Mammary epithelial cell (primary cell): ENCODE results near the gene ETV7.

Source experiments
- EZH2 ChIP-seq: IDR thresholded peaks from 2 replicates; pipeline ENCODE4 v1.6.1; 2012; ENCODE audit warnings: low read length, inconsistent platforms, borderline replicate concordance
- TF ChIP-seq, protein P1 (sequence below), 2 donors: IDR thresholded peaks in 1 of 2; conservative IDR thresholded peaks in 1 of 2; 2 replicates each; pipeline ENCODE4 v1.5.1; 2011 to 2012; ENCODE audit warnings: inconsistent platforms in 2 of 2, low read length in 2 of 2, mild to moderate bottlenecking in 2 of 2, control low read depth in 1 of 2, low read depth in 1 of 2; ENCODE audit not compliant: insufficient read depth in 1 of 2; ENCODE audit errors: extremely low read depth in 1 of 2

DNA sequence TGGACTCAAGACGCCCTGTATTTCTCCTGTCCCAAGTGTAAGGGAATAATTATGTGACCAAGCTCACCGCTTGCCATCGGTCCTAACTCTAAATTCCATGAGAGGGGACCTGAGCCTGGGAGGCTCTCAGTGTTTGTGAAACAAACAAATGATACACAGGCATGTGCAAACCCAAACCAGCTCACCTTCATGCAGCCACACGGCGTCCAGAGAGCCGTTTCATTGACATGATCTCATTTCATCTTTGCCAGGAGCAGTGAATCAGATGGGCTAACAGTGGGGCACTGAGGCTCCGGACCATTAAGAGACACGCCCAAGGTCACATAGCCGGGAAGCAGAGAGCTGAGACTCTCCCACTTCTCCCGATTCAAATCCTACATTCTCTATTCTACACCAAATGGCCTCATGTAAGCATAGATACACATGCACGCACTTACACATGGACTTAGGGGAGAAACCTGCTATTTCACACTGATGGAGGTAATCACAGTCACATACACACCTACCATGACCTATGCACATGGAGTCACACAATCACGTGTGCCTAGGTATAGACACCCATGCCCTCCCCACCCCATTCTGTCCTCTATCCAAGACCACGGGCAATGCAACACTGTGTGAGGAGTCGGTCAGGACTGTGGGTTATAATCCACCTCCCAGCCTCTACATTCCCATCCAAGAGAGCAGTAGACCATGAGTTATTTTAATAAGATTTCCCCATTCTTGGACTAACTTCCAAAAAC lies 51.8 kb downstream of the ETV7 start:
- TF ChIP-seq, protein P1, sequence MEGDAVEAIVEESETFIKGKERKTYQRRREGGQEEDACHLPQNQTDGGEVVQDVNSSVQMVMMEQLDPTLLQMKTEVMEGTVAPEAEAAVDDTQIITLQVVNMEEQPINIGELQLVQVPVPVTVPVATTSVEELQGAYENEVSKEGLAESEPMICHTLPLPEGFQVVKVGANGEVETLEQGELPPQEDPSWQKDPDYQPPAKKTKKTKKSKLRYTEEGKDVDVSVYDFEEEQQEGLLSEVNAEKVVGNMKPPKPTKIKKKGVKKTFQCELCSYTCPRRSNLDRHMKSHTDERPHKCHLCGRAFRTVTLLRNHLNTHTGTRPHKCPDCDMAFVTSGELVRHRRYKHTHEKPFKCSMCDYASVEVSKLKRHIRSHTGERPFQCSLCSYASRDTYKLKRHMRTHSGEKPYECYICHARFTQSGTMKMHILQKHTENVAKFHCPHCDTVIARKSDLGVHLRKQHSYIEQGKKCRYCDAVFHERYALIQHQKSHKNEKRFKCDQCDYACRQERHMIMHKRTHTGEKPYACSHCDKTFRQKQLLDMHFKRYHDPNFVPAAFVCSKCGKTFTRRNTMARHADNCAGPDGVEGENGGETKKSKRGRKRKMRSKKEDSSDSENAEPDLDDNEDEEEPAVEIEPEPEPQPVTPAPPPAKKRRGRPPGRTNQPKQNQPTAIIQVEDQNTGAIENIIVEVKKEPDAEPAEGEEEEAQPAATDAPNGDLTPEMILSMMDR (conservative IDR thresholded peaks at IDR 0.05 in 1 of 2, IDR thresholded peaks at IDR 0.05 in 1 of 2; ENCODE audit: extremely low read depth in 1 of 2, insufficient read depth in 1 of 2, low read depth in 1 of 2, low read length in 2 of 2): no peak
- no peak for TF ChIP-seq EZH2
